ENCODE measurements around the gene JKAMP.

DNA sequence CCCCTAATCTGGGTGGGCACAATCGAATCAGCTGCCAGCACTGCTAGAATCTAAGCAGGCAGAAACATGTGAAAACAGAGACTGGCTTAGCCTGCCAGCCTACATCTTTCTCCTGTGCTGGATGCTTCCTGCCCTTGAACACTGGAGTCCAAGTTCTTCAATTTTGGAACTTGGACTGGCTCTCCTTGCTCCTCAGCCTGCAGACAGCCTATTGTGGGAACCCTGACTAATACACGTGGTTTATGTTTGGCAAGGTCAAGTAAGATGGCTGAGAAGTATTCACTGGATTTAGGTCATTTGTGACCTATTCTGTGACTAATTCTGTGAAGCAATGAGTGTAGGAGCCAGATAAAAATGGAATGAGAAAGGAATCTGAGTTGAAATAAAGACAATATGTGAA is 30.2 kb upstream of the JKAMP start:
- TF ChIP-seq POLR2A (IDR thresholded peaks at IDR 0.05; ENCODE audit: low read depth, low read length) (no peak), TAF1 (IDR thresholded peaks at IDR 0.05; ENCODE audit: borderline replicate concordance, low read depth, low read length) (no peak)
